K562 (cell line): ENCODE data around the gene CADPS2. TPM values are rescaled to one million over a fixed set of nuclear protein-coding genes. Genes with fewer than 3 reads are reported as not detected.

Experiments used
- ATAC-seq: fragments of 200-7000 bp; cut with Tn5 transposase; 3 replicates; pipeline ENCODE4 v1.9.1; 2020; ENCODE audit warnings: moderate library complexity
- BruUV-seq: library from RNA; stranded (reverse); fragments of 400-500 nt; replicated peaks from 2 replicates; lab custom pipeline; 2021; lab: Mats Ljungman, UMichigan
- CTCF ChIA-PET: fragments of 300-600 bp; formaldehyde crosslinking; extraction: SDS; loops from one replicate; lab custom pipeline; 2021; ENCODE audit warnings: low intra/inter-chr PET ratio; lab: Yijun Ruan, JAX
- POLR2A ChIA-PET: fragments of 300-600, 350-650 bp; sonication (Branson Sonifier 250); formaldehyde crosslinking; extraction: SDS; loops from one replicate; lab custom pipeline; 2021; ENCODE audit warnings: antibody characterized with exemption, inconsistent platforms; lab: Yijun Ruan, JAX
- DNase-seq, 4 experiments: peaks; one replicate each; pipeline versions ENCODE4 v3.0.0 to v3.0.0-alpha.2; 2011 to 2018; ENCODE audit warnings: low spot score in 3 of 4, mixed read lengths in 3 of 4; ENCODE audit errors: extremely low read depth in 1 of 4
- FAIRE-seq: peaks from 2 replicates; lab custom pipeline; 2011; peaks lifted over from hg19 to GRCh38; lab: Jason Lieb, UNC
- H2AFZ ChIP-seq: 2 replicates; pipeline ENCODE4 v1.6.0; 2011; ENCODE audit warnings: low read depth, low read length, control low read depth, inconsistent platforms
- H3K27ac ChIP-seq: fragments of 200-600 bp; 3 replicates; pipeline ENCODE4 v1.8.0; 2011; ENCODE audit warnings: low read depth, mild to moderate bottlenecking, control low read depth, inconsistent platforms, low read length, moderate library complexity, mixed read lengths; ENCODE audit errors: extremely low read depth
- H3K27me3 ChIP-seq, 2 experiments: fragments of 300-600 bp in 1 of 2; 2 replicates in 1 of 2; 3 replicates in 1 of 2; pipeline versions ENCODE4 v1.6.0 to v1.8.0; 2011; ENCODE audit warnings: inconsistent platforms in 2 of 2, low read length in 2 of 2, mild to moderate bottlenecking in 1 of 2, mixed read lengths in 1 of 2, moderate library complexity in 1 of 2; ENCODE audit not compliant: control insufficient read depth in 2 of 2, insufficient read depth in 2 of 2
- H3K36me3 ChIP-seq: fragments of 300-600 bp; 3 replicates; pipeline ENCODE4 v1.8.0; 2011; ENCODE audit warnings: mild to moderate bottlenecking, low read length, inconsistent platforms; ENCODE audit not compliant: control insufficient read depth, insufficient read depth
- H3K4me1 ChIP-seq, 2 experiments: fragments of 200-600 bp in 1 of 2; replicated peaks in 1 of 2; 2 replicates in 1 of 2; 3 replicates in 1 of 2; pipeline versions ENCODE4 v1.5.1 to v1.8.0; 2011; ENCODE audit warnings: inconsistent platforms in 2 of 2, low read length in 2 of 2, mild to moderate bottlenecking in 1 of 2, mixed read lengths in 1 of 2, moderate library complexity in 1 of 2; ENCODE audit not compliant: control insufficient read depth in 2 of 2, insufficient read depth in 2 of 2
- H3K4me2 ChIP-seq: 2 replicates; pipeline ENCODE4 v1.6.1; 2011; ENCODE audit warnings: low read length, control low read depth, inconsistent platforms, mixed read lengths; ENCODE audit not compliant: insufficient read depth
- H3K4me3 ChIP-seq: fragments of 200-600 bp; sonication (generic), shearing (Covaris generic); 2 replicates; pipeline ENCODE4 v1.5.1; 2016; ENCODE audit warnings: control low read depth, inconsistent platforms
- H3K79me2 ChIP-seq: fragments of 200-600 bp; 3 replicates; pipeline ENCODE4 v1.8.0; 2011; ENCODE audit warnings: low read length, inconsistent platforms; ENCODE audit not compliant: control insufficient read depth, insufficient read depth
- H3K9ac ChIP-seq, 2 experiments: 2 replicates each; pipeline versions ENCODE4 v1.6.0 to v1.6.1; 2011; ENCODE audit warnings: low read depth in 2 of 2, low read length in 2 of 2, control low read depth in 1 of 2, inconsistent platforms in 1 of 2, mild to moderate bottlenecking in 1 of 2, mixed read lengths in 1 of 2; ENCODE audit not compliant: insufficient read depth in 1 of 2
- H3K9me1 ChIP-seq: one replicate; pipeline ENCODE4 v1.6.0; 2011; ENCODE audit warnings: inconsistent platforms, mild to moderate bottlenecking, low read length, moderate library complexity; ENCODE audit not compliant: control insufficient read depth, insufficient read depth
- H3K9me3 ChIP-seq: replicated peaks from 2 replicates; pipeline ENCODE4 v1.5.1; 2011; ENCODE audit warnings: low read depth, low read length, inconsistent platforms; ENCODE audit not compliant: control insufficient read depth, insufficient read depth
- H4K20me1 ChIP-seq: replicated peaks from 2 replicates; pipeline ENCODE4 v1.6.1; 2011; ENCODE audit warnings: low read length, inconsistent platforms, mixed read lengths; ENCODE audit not compliant: control insufficient read depth, insufficient read depth
- CHCHD3 ChIP-seq: fragments of 250-450 bp; sonication (Bioruptor Pico); IDR thresholded peaks from 2 replicates; pipeline ENCODE4 v2.1.2; 2022; ENCODE audit warnings: mild to moderate bottlenecking
- DACH1 ChIP-seq: fragments of 450-650 bp; IDR thresholded peaks from 2 replicates; pipeline ENCODE4 v1.6.1; 2018; ENCODE audit not compliant: partially characterized antibody
- HDAC1 ChIP-seq, 2 experiments: fragments of 450-650 bp; IDR thresholded peaks; 2 replicates each; pipeline ENCODE4 v1.6.1; 2016 to 2017; ENCODE audit warnings: inconsistent platforms in 1 of 2, mild to moderate bottlenecking in 1 of 2, moderate library complexity in 1 of 2
- KLF13 ChIP-seq: fragments of 450-650 bp; IDR thresholded peaks from 2 replicates; pipeline ENCODE4 v1.6.1; 2016; ENCODE audit warnings: missing genetic modification characterization, low read depth, mild to moderate bottlenecking, missing compliant biosample characterization, moderate library complexity, borderline replicate concordance
- NONO ChIP-seq, 2 experiments: fragments of 200-400 bp in 1 of 2; fragments of 450-650 bp in 1 of 2; formaldehyde crosslinking in 1 of 2; IDR thresholded peaks; 2 replicates each; pipeline ENCODE4 v1.6.1; 2017; ENCODE audit warnings: low read depth in 2 of 2, mild to moderate bottlenecking in 2 of 2, moderate library complexity in 2 of 2, low read length in 1 of 2
- NR1H2 ChIP-seq: sonication (generic); formaldehyde crosslinking; IDR thresholded peaks from 2 replicates; pipeline ENCODE4 v1.4.0; 2020; ENCODE audit warnings: mild to moderate bottlenecking, missing genetic modification reagents
- PHB ChIP-seq: fragments of 250-450 bp; sonication (Bioruptor Pico); IDR thresholded peaks from 2 replicates; pipeline ENCODE4 v1.5.0; 2021
- PURB ChIP-seq: sonication (generic); formaldehyde crosslinking; IDR thresholded peaks from 2 replicates; pipeline ENCODE4 v1.9.0; 2021; ENCODE audit warnings: low read depth, mild to moderate bottlenecking, missing genetic modification reagents
- TAF7 ChIP-seq: fragments of 450-650 bp; IDR thresholded peaks from 2 replicates; pipeline ENCODE4 v1.6.1; 2016; ENCODE audit warnings: missing genetic modification characterization, missing compliant biosample characterization
- THRAP3 ChIP-seq: fragments of 450-650 bp; IDR thresholded peaks from 2 replicates; pipeline ENCODE4 v1.6.1; 2016; ENCODE audit warnings: mild to moderate bottlenecking, inconsistent platforms, borderline replicate concordance
- ZNF57 ChIP-seq: fragments of 450-650 bp; formaldehyde crosslinking; IDR thresholded peaks from 2 replicates; pipeline ENCODE4 v1.4.0; 2020; ENCODE audit warnings: mild to moderate bottlenecking, moderate library complexity
- ZNF586 ChIP-seq: fragments of 450-650 bp; formaldehyde crosslinking; conservative IDR thresholded peaks from 2 replicates; pipeline ENCODE4 v1.4.0; 2020; ENCODE audit warnings: mild to moderate bottlenecking, moderate library complexity
- WGBS: fragments of 100-300 bp; shearing (Covaris generic); methylation state at CpG from one replicate; pipeline ENCODE4 v1.1.6; 2016; ENCODE audit warnings: low coverage, mixed read lengths; ENCODE audit not compliant: insufficient coverage; ENCODE audit errors: missing lambda C conversion rate; 5-methylcytosine and 5-hydroxymethylcytosine counted together
- in situ Hi-C: fragments of 300-500 bp; cut with MboI; formaldehyde crosslinking; loops from 4 replicates; pipeline ENCODE4 v1.15.0; 2018; ENCODE audit warnings: inconsistent platforms, mixed read lengths
- intact Hi-C: fragments of 100-400 bp; cut with micrococcal nuclease; formaldehyde crosslinking; loops from 2 replicates; pipeline ENCODE4 v1.14.2; 2022
- polyA plus RNA-seq, 8 experiments: library from polyadenylated mRNA; depleted of rRNA in 4 of 8; stranded (reverse) in 5 of 8; unstranded in 3 of 8; fragments of >200 nt; fragmentation: Nextera tagmentation in 2 of 8; fragmentation: Illumina TruSeq in 1 of 8; extraction: Ambion mirVana in 2 of 8; extraction: Trizol in 1 of 8; gene quantifications; 2 replicates each; pipeline versions ENCODE4 v1.2.1 to v1.2.3, GENCODE V29; 2011 to 2014; ENCODE audit warnings: inconsistent platforms in 1 of 8, missing spikeins in 1 of 8
- total RNA-seq, 7 experiments: library from RNA; depleted of rRNA in 6 of 7; stranded (reverse); fragments of >200 nt in 6 of 7; fragmentation: Illumina TruSeq in 2 of 7; extraction: Trizol in 2 of 7; gene quantifications; 2 replicates each; pipeline versions ENCODE4 v1.2.1 to v1.2.3, GENCODE V29; 2011 to 2021; ENCODE audit warnings: low replicate concordance in 1 of 7
- TF ChIP-seq, protein P1 (sequence below): fragments of 450-650 bp; conservative IDR thresholded peaks from 2 replicates; pipeline ENCODE4 v1.6.1; 2016; ENCODE audit warnings: missing genetic modification characterization, low read depth, mild to moderate bottlenecking, control low read depth, missing compliant biosample characterization
- TF ChIP-seq, protein P2 (sequence below): fragments of 200-800 bp; sonication (Bioruptor generic); IDR thresholded peaks from 2 replicates; pipeline ENCODE4 v1.6.1; 2017; ENCODE audit warnings: missing genetic modification characterization, missing compliant biosample characterization
- TF ChIP-seq, protein P3 (sequence below): fragments of 450-650 bp; IDR thresholded peaks from 2 replicates; pipeline ENCODE4 v1.6.1; 2018; ENCODE audit not compliant: partially characterized antibody
- TF ChIP-seq, protein P4 (sequence below): fragments of 450-650 bp; formaldehyde crosslinking; IDR thresholded peaks from 2 replicates; pipeline ENCODE4 v1.4.0; 2022; ENCODE audit warnings: missing genetic modification characterization

Gene CADPS2
- total and polyA plus RNA-seq, 9 of the 15 experiments (the other 6 are each of a cell fraction or from before 2014, with no cell fraction given), result 0.03 to 0.14 (median 0.04) TPM; not detected in 1

DNA sequence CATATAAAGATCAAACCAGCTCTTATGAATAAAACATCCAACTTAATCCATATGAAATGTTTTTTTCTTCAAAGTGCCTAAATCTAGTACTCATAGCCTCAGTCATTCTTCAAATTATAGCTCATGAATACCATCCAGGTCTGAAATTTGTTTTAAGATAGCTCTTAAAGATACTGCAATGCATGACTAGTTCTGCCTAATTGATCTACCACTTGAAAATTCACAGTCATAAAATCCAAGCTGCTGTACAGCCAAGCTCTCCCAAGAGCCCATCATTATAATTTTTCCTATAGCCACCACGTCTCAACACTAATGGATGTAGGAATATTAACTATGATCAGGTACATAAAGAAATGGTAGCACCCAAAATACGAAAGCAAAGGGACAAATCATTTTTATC, 95.7 kb downstream of the CADPS2 start:
- BruUV-seq, result no TSS peak
- Histone ChIP-seq H3K9ac (no peak overlapping the region), H4K20me1 (no peaks in the 10 kb centered on the region), H3K79me2 (no peaks in the 10 kb centered on the region), H2AFZ (no peak overlapping the region), H3K27ac (no peak overlapping the region), H3K27me3 (no peaks in the 10 kb centered on the region), H3K4me1 (no peaks in the 10 kb centered on the region), H3K4me2 (no peak overlapping the region), H3K36me3 (no peaks in the 10 kb centered on the region), H3K9me1 (no peaks in the 10 kb centered on the region), H3K9me3 (no peaks in the 10 kb centered on the region), H3K4me3 (no peak overlapping the region)
- DNase-seq (no peak), ATAC-seq (no peak), FAIRE-seq (no peak)
- ChIA-PET CTCF (interaction anchor here (0.6 kb wide), 1 partner anchor 81 kb away, joined by 4 read pairs; no protein-coding TSS in a partner anchor), POLR2A (no interaction called here)
- intact Hi-C loops, result no loop called here
- TF ChIP-seq TAF7 (tag) (no peak), ZNF586 (CRISPR knock-in tag) (no peak), CHCHD3 (CRISPR knock-in tag) (no peak), HDAC1 (IDR thresholded peaks at IDR 0.05) (no peak), PURB (no peak), NONO (IDR thresholded peaks at IDR 0.05; ENCODE audit: low read depth in 2 of 2, low read length in 1 of 2) (no peak), KLF13 (tag) (no peak), THRAP3 (no peak), NR1H2 (CRISPR knock-in tag) (no peak), ZNF57 (CRISPR knock-in tag) (no peak), DACH1 (no peak), PHB (CRISPR knock-in tag) (no peak)
- TF ChIP-seq, protein P1, sequence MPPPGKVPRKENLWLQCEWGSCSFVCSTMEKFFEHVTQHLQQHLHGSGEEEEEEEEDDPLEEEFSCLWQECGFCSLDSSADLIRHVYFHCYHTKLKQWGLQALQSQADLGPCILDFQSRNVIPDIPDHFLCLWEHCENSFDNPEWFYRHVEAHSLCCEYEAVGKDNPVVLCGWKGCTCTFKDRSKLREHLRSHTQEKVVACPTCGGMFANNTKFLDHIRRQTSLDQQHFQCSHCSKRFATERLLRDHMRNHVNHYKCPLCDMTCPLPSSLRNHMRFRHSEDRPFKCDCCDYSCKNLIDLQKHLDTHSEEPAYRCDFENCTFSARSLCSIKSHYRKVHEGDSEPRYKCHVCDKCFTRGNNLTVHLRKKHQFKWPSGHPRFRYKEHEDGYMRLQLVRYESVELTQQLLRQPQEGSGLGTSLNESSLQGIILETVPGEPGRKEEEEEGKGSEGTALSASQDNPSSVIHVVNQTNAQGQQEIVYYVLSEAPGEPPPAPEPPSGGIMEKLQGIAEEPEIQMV (tag), result no peak
- TF ChIP-seq, protein P2, sequence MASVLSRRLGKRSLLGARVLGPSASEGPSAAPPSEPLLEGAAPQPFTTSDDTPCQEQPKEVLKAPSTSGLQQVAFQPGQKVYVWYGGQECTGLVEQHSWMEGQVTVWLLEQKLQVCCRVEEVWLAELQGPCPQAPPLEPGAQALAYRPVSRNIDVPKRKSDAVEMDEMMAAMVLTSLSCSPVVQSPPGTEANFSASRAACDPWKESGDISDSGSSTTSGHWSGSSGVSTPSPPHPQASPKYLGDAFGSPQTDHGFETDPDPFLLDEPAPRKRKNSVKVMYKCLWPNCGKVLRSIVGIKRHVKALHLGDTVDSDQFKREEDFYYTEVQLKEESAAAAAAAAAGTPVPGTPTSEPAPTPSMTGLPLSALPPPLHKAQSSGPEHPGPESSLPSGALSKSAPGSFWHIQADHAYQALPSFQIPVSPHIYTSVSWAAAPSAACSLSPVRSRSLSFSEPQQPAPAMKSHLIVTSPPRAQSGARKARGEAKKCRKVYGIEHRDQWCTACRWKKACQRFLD (CRISPR knock-in tag), result no peak
- TF ChIP-seq, protein P3, sequence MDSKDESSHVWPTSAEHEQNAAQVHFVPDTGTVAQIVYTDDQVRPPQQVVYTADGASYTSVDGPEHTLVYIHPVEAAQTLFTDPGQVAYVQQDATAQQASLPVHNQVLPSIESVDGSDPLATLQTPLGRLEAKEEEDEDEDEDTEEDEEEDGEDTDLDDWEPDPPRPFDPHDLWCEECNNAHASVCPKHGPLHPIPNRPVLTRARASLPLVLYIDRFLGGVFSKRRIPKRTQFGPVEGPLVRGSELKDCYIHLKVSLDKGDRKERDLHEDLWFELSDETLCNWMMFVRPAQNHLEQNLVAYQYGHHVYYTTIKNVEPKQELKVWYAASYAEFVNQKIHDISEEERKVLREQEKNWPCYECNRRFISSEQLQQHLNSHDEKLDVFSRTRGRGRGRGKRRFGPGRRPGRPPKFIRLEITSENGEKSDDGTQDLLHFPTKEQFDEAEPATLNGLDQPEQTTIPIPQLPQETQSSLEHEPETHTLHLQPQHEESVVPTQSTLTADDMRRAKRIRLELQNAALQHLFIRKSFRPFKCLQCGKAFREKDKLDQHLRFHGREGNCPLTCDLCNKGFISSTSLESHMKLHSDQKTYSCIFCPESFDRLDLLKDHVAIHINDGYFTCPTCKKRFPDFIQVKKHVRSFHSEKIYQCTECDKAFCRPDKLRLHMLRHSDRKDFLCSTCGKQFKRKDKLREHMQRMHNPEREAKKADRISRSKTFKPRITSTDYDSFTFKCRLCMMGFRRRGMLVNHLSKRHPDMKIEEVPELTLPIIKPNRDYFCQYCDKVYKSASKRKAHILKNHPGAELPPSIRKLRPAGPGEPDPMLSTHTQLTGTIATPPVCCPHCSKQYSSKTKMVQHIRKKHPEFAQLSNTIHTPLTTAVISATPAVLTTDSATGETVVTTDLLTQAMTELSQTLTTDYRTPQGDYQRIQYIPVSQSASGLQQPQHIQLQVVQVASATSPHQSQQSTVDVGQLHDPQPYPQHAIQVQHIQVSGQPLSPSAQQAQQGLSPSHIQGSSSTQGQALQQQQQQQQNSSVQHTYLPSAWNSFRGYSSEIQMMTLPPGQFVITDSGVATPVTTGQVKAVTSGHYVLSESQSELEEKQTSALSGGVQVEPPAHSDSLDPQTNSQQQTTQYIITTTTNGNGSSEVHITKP, result no peak
- TF ChIP-seq, protein P4, sequence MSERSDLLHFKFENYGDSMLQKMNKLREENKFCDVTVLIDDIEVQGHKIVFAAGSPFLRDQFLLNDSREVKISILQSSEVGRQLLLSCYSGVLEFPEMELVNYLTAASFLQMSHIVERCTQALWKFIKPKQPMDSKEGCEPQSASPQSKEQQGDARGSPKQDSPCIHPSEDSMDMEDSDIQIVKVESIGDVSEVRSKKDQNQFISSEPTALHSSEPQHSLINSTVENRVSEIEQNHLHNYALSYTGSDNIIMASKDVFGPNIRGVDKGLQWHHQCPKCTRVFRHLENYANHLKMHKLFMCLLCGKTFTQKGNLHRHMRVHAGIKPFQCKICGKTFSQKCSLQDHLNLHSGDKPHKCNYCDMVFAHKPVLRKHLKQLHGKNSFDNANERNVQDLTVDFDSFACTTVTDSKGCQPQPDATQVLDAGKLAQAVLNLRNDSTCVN, result no peak
- 0% methylated on average over 2 of the region's 2 CpGs for WGBS
- in situ Hi-C loops, result no loop called here
